Measurements from ENCODE around the gene CASQ1. TPM values are rescaled to one million over a fixed set of nuclear protein-coding genes. Genes with fewer than 3 reads are reported as not detected.

The CASQ1 gene
- total and polyA plus RNA-seq, 7 donors, result 0.28 to 9.4 (median 1.5) TPM; not detected in 1

DNA sequence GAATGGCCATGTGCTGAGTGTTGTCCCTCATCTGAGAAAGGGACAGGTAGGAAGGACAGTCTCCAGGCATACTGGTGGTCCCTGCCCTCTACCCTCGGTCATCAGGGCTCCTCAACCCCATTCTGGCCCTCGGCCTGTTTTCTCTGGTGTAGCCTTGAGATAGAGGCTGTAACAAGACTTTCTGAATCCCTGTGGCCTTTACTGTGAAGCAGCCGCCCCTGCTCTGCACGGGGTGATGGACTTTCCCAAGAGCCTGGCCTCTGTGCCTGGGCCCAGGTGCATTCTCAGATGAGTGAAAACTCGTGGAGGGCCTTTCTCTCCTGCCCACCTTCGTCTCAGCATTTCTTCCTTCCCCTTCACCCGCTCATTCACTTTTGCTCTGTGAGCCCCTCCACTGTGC is 3.0 kb upstream of the CASQ1 start:
- Histone ChIP-seq H3K27ac (no peak overlapping the region), H3K4me3 (no peak overlapping the region)
- TF ChIP-seq POLR2AphosphoS5 (IDR thresholded peaks at IDR 0.05) (no peak), POLR2A (IDR thresholded peaks at IDR 0.05) (no peak), EP300 (IDR thresholded peaks at IDR 0.05) (no peak)
- TF ChIP-seq, protein P1, sequence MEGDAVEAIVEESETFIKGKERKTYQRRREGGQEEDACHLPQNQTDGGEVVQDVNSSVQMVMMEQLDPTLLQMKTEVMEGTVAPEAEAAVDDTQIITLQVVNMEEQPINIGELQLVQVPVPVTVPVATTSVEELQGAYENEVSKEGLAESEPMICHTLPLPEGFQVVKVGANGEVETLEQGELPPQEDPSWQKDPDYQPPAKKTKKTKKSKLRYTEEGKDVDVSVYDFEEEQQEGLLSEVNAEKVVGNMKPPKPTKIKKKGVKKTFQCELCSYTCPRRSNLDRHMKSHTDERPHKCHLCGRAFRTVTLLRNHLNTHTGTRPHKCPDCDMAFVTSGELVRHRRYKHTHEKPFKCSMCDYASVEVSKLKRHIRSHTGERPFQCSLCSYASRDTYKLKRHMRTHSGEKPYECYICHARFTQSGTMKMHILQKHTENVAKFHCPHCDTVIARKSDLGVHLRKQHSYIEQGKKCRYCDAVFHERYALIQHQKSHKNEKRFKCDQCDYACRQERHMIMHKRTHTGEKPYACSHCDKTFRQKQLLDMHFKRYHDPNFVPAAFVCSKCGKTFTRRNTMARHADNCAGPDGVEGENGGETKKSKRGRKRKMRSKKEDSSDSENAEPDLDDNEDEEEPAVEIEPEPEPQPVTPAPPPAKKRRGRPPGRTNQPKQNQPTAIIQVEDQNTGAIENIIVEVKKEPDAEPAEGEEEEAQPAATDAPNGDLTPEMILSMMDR (IDR thresholded peaks at IDR 0.05), result no peak

DNA sequence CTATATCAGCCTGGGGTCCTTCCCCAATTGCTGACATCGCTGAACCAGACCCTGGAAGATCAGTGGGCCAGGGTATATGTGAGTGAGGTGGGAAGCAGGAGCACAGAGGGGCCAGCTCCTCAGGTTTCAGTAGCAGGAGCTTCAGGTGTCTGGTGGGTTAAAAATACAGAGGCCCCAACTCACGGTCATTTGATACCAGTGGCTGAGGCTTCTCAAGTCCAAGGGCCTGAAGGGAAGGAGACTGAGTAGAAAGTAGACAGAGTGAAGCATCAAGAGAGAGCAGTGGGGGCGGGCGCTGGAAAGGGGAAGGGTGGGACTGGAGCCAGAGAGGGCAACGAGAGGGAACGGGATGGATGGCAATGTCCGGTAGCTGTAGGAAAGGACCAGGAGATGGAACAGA is 2.0 kb upstream of the CASQ1 start:
- TF ChIP-seq POLR2A (IDR thresholded peaks at IDR 0.05) (no peak), EP300 (IDR thresholded peaks at IDR 0.05) (no peak), POLR2AphosphoS5 (IDR thresholded peaks at IDR 0.05) (no peak)
- TF ChIP-seq, protein P1 (IDR thresholded peaks at IDR 0.05), result no peak
- no peak for DNase-seq
- H3K27ac ChIP-seq, result no peak overlapping the region
- no peaks in the 10 kb centered on the region for H3K27me3 ChIP-seq
- no peaks in the 10 kb centered on the region for H3K36me3 ChIP-seq
- 87 to 91% methylated on average over 7 of the region's 7 CpGs for WGBS, 2 donors
- intact Hi-C loops (cut with DNase I), result no loop called here
- H3K4me3 ChIP-seq, result no peak overlapping the region
- H3K9me3 ChIP-seq, result no peaks in the 10 kb centered on the region
- peaks cover 0 to 35% (median 28%) of the 10 kb centered on the region in 4 donors for H3K4me1 ChIP-seq

More for the DNA sequence above, 3.0 kb upstream of the CASQ1 start:
- Histone ChIP-seq H3K36me3 (no peaks in the 10 kb centered on the region), H3K27me3 (no peaks in the 10 kb centered on the region), H3K4me1 (peaks cover 0 to 26% (median 18%) of the 10 kb centered on the region in 4 donors), H3K9me3 (no peaks in the 10 kb centered on the region)
- intact Hi-C loops (cut with DNase I), result no loop called here
- no peak for DNase-seq
- WGBS, 2 donors, result 75 to 87% methylated on average over 7 of the region's 7 CpGs

DNA sequence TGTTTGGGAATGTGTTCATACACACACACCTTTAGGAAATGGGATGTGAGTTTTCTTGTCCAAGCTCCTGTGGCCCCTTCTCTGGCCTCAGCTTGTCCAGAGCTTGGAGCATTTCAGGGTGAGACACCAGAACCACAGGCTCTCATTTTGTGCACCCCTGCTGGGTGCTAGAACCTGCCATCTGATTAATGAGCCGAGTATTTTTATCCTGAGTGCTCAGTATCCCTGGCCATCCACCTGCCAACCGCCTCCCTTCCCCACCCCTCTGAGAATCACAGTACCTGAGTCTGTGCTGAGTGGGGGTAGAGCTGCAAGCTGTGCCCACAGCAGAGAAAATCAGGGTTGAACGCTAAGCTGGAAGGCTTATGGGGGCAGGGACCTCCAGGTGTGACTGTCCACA is 1.4 kb downstream of the CASQ1 start:
- H3K9me3 ChIP-seq, result no peaks in the 10 kb centered on the region
- no peak for TF ChIP-seq EP300 (IDR thresholded peaks at IDR 0.05)
- no peak for TF ChIP-seq POLR2A (IDR thresholded peaks at IDR 0.05)
- TF ChIP-seq, protein P1 (IDR thresholded peaks at IDR 0.05), result no peak
- no peak for TF ChIP-seq POLR2AphosphoS5 (IDR thresholded peaks at IDR 0.05)
- H3K36me3 ChIP-seq, result no peaks in the 10 kb centered on the region
- no peaks in the 10 kb centered on the region for H3K27me3 ChIP-seq
- WGBS, 2 donors, result 87 to 88% methylated on average over 3 of the region's 3 CpGs
- H3K27ac ChIP-seq, result peak overlapping the region in 1 of 4 donors; percentile 46
- peaks cover 0 to 37% (median 31%) of the 10 kb centered on the region in 4 donors for H3K4me1 ChIP-seq
- intact Hi-C loops (cut with DNase I), result loop anchor here (2.0 kb wide), 2 partner anchors 59 to 99 kb away; no protein-coding TSS in a partner anchor
- no peak overlapping the region for H3K4me3 ChIP-seq
- no peak for DNase-seq

GRCh38 chr1:160192234-160192633 is 1.9 kb downstream of the CASQ1 start:
- intact Hi-C loops (cut with DNase I), result loop anchor here (2.0 kb wide), 2 partner anchors 59 to 99 kb away; no protein-coding TSS in a partner anchor
- H3K9me3 ChIP-seq, result no peaks in the 10 kb centered on the region
- no peak for DNase-seq
- H3K27me3 ChIP-seq, result no peaks in the 10 kb centered on the region
- H3K27ac ChIP-seq, result peak overlapping the region in 1 of 4 donors; percentile 46
- H3K36me3 ChIP-seq, result no peaks in the 10 kb centered on the region
- H3K4me1 ChIP-seq, result peaks cover 0 to 37% (median 31%) of the 10 kb centered on the region in 4 donors
- H3K4me3 ChIP-seq, result no peak overlapping the region
- TF ChIP-seq, protein P1 (IDR thresholded peaks at IDR 0.05), result no peak
- no peak for TF ChIP-seq EP300 (IDR thresholded peaks at IDR 0.05)
- no peak for TF ChIP-seq POLR2AphosphoS5 (IDR thresholded peaks at IDR 0.05)
- TF ChIP-seq POLR2A (IDR thresholded peaks at IDR 0.05), result no peak
